SH-SY5Y (cell line): ENCODE data around the gene DPCD.

Experiments
- GATA2 ChIP-seq: IDR thresholded peaks from 2 replicates; pipeline ENCODE4 v1.6.1; 2011; ENCODE audit warnings: mild to moderate bottlenecking, low read depth, low read length
- GATA3 ChIP-seq: IDR thresholded peaks from 2 replicates; pipeline ENCODE4 v1.6.1; 2011; ENCODE audit warnings: low read depth, mild to moderate bottlenecking, low read length, moderate library complexity

DNA sequence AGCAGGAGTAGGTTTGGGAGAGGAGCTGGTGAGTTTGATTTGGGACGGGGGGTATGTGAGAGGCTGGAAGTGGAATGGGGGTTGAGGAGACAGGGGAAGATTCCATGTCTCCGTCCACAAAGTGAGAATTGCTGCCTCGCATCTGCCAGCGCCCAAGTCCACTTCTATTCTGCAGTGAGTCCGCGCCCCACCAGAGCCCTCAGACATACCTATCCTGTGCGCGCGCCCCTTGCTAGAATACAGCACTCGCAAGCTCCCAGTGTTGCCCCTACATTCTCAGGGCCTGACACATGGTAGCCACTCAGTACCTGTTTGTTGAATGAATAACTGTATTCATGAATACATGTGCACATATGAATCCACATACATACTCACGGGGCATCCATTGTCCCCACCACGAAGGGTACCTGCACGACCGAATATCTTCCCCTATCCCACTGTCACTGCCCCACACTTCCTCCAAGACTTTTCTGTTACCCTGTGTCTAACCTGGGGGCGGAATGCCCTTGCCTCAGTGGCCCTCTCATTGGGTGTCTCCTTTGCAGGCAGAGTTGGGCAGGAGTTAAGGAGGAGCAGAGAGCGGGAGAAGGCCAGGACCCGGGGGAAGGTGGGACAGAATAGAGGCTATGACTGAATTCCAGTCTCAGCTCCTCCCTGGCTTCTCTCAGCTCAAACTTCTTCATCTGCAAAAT lies 19.9 kb upstream of the DPCD start:
- no peak for TF ChIP-seq GATA2
- no peak for TF ChIP-seq GATA3
